Measurements from ENCODE around the gene CMTM8.

Gene CMTM8

DNA sequence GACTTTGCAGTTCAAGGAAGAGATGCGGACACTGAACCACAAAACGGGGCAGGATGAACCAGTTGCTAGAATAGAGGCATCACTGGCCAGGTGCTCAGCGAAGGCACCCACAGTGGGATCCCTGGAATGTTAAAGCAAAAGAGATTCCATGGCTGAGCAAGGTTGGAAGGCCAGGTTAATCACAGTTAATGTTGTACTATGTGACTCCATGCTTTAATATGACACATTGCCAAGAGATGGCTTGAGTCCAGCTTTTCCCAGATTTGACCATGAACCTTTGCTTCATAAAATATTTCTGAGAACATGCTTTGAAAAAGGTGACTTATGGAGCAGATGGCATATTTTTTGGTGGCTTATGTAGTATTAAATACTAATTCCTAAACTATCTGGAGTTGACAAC, 77.0 kb downstream of the CMTM8 start:
- ATAC-seq (no peak), DNase-seq (no peak)
- H3K27me3 Mint-ChIP-seq, result peaks cover 2% of the 10 kb centered on the region
- H3K9me3 Mint-ChIP-seq, result no peaks in the 10 kb centered on the region
- no peak overlapping the region for H3K4me3 Mint-ChIP-seq
- H3K36me3 Mint-ChIP-seq (ENCODE audit: low read depth), result no peaks in the 10 kb centered on the region
- H3K27ac Mint-ChIP-seq, result no peak overlapping the region
- H3K4me1 Mint-ChIP-seq, result peaks cover 20% of the 10 kb centered on the region

DNA sequence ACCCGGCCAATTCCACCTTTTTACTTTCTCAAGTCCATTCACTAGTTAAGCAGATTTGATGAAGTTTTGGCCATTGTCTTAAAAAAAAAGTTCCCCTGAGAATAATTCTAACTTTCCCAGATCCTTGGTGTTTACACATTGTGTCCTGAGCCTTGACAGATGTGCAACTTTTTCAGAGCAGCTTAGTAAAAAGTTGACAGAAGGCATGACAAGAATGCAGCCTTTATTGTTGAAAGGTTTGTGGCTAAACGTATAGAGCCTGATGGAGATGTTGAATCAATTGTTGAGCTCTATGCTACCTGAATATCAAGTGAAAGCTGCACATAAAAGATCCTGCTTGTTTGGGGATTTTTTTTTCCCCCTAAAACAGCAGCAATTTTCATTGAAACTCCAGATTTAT, 77.8 kb downstream of the CMTM8 start:
- Mint-ChIP-seq H3K36me3 (ENCODE audit: low read depth) (no peaks in the 10 kb centered on the region), H3K27ac (no peak overlapping the region), H3K4me3 (no peak overlapping the region), H3K4me1 (peaks cover 25% of the 10 kb centered on the region), H3K9me3 (no peaks in the 10 kb centered on the region), H3K27me3 (peaks cover 2% of the 10 kb centered on the region)
- DNase-seq (no peak), ATAC-seq (no peak)

DNA sequence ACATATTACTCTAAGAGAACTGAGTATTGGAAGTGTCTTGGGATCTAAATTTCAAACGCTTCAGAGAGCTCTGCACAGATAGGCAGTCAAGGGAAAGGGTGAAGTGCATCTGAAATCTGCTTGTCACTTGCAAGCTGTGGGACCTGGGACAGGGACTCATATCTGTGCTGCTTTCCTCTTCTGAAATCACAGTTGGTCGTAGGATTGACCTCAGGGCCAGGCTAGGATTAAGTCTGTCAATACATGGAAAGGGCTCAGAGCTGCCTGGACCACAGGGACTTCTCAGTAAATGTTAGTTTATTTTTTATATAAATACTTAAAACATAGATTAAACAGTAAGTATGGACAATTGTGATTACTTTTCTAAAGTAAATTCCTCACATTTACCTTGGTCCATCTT, 78.5 kb downstream of the CMTM8 start:
- peaks cover 25% of the 10 kb centered on the region for H3K4me1 Mint-ChIP-seq
- no peak for ATAC-seq

DNA sequence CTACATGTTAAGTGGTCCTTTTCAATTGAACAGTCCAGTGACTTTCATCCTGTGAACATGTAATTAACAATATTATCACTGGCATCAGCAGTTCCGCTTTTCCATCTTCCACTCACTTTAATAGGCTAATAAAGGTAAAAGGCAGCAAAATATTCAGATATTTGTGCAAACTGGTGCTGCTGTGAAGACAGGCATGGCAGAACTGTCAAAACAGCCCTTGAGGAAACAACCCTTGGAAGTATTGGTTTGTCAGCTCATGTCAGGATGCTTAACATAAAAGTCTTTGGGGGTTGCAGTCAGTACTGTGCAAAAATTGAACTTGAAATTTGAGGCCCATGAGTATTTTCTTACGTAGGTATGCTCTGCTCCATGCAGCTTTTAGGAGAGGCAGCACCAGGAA, 81.1 kb downstream of the CMTM8 start:
- no peak overlapping the region for H3K4me3 Mint-ChIP-seq
- no peaks in the 10 kb centered on the region for H3K36me3 Mint-ChIP-seq (ENCODE audit: low read depth)
- ATAC-seq (no peak), DNase-seq (no peak)
- no peak overlapping the region for H3K27ac Mint-ChIP-seq
- H3K9me3 Mint-ChIP-seq, result no peaks in the 10 kb centered on the region
- H3K27me3 Mint-ChIP-seq, result peaks cover 2% of the 10 kb centered on the region
- peaks cover 5% of the 10 kb centered on the region for H3K4me1 Mint-ChIP-seq

More for the DNA sequence above, 78.5 kb downstream of the CMTM8 start:
- Mint-ChIP-seq H3K27me3 (peaks cover 2% of the 10 kb centered on the region), H3K4me3 (no peak overlapping the region), H3K36me3 (ENCODE audit: low read depth) (no peaks in the 10 kb centered on the region), H3K27ac (no peak overlapping the region), H3K9me3 (no peaks in the 10 kb centered on the region)
- DNase-seq, result no peak

DNA sequence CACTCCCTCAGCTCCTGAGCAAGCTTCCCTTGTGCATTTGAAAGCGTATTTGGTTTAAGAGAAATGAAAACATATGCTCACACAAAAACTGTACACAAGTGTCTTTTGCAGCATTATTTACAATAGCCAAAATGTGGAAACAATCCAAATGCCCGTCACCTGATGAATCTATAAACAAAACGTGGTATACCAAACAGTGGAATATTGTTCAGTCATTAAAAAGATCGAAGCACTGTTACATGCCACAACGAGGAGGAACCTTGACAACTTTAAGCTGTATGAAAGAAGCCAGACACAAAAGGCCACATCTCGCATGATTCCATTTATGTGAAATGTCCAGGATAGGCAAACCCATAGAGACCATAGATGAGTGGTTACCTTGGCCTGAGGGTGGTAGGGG, 81.6 kb downstream of the CMTM8 start:
- no peak overlapping the region for H3K4me3 Mint-ChIP-seq
- no peaks in the 10 kb centered on the region for H3K9me3 Mint-ChIP-seq
- ATAC-seq, result no peak
- DNase-seq, result no peak
- H3K27ac Mint-ChIP-seq, result no peak overlapping the region
- H3K4me1 Mint-ChIP-seq, result peaks cover 5% of the 10 kb centered on the region
- H3K27me3 Mint-ChIP-seq, result peaks cover 2% of the 10 kb centered on the region
- H3K36me3 Mint-ChIP-seq (ENCODE audit: low read depth), result no peaks in the 10 kb centered on the region

DNA sequence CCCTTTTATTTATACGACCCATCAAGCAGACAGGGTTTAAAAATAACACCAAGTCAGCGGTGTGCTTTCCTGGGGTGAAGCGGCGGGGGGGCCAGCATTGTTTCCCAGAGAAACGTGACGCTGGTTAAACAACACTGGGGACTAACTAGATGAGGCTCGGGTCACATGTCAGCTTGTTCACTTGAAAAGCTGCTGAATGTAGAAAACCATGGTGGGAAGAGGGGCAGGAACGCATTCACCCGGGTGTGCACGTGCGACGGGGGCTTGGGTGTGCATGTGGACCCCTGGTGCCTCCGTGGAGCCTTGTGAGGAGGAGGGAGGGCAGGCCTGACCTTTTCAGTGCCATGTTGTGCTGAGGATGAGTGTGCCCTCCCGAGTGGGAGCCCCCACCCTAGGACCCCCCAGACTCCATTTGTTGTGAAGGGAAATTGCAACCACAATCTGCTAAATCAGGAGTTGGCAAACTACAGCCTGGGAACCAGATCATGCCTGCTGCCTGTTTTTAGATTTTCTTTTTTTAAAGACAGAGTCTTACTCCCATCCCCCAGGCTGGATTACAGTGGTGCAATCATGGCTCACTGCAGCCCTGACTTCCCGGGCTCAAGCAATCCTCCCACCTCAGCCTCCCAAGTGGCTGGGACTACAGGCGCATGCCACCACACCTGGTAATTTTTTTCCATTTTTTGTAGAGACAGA, 82.8 kb downstream of the CMTM8 start:
- Mint-ChIP-seq H3K27me3 (peaks cover 2% of the 10 kb centered on the region), H3K27ac (no peak overlapping the region), H3K36me3 (ENCODE audit: low read depth) (no peaks in the 10 kb centered on the region), H3K4me3 (no peak overlapping the region), H3K9me3 (no peaks in the 10 kb centered on the region), H3K4me1 (peaks cover 5% of the 10 kb centered on the region)
- DNase-seq (no peak), ATAC-seq (no peak)

DNA sequence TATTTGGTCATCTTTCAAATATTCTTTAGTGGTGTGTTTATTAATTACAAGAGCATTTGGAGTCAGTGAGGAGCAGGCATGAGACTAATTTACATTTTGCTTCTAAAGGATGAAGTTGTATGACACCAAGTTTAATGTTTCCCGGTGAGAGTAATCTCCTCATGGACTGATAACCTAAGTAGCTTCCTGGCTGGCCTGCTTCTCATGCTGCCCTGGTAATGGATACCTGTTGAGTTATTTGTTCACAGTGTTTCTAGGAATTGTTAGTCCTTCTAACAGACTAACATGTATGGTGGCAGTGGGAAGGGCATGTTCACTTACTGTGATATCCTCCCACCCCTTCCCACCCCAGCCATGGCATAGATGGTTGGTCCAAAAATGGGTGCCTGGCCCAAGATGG, 83.8 kb downstream of the CMTM8 start:
- H3K9me3 Mint-ChIP-seq, result no peaks in the 10 kb centered on the region
- H3K27me3 Mint-ChIP-seq, result peaks cover 2% of the 10 kb centered on the region
- H3K4me1 Mint-ChIP-seq, result peaks cover 5% of the 10 kb centered on the region
- H3K27ac Mint-ChIP-seq, result no peak overlapping the region
- ATAC-seq, result no peak
- no peak for DNase-seq
- H3K4me3 Mint-ChIP-seq, result no peak overlapping the region
- H3K36me3 Mint-ChIP-seq (ENCODE audit: low read depth), result no peaks in the 10 kb centered on the region

DNA sequence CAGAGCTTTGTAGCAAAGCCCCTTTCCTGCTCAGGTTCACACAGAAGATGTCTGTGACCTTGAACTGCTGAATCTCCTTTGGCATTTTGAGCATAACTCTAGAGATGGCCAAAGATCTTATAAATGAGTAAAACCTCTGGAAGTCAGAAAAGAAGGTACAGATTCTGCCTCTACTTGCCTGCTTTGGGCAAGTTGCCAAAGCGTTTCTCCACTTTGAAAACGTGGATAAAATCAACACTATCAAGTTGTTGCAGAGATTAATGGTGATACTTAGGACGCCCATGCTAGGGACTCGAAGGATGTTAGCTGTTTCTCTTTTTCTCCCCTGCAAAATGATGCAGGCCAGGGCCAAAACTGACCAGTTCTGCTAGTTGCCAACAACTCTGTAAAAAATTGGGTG, 85.1 kb downstream of the CMTM8 start:
- H3K9me3 Mint-ChIP-seq, result no peaks in the 10 kb centered on the region
- no peak for ATAC-seq
- no peak for DNase-seq
- peaks cover 5% of the 10 kb centered on the region for H3K4me1 Mint-ChIP-seq
- H3K27me3 Mint-ChIP-seq, result peaks cover 2% of the 10 kb centered on the region
- H3K36me3 Mint-ChIP-seq (ENCODE audit: low read depth), result no peaks in the 10 kb centered on the region
- H3K4me3 Mint-ChIP-seq, result no peak overlapping the region
- no peak overlapping the region for H3K27ac Mint-ChIP-seq

DNA sequence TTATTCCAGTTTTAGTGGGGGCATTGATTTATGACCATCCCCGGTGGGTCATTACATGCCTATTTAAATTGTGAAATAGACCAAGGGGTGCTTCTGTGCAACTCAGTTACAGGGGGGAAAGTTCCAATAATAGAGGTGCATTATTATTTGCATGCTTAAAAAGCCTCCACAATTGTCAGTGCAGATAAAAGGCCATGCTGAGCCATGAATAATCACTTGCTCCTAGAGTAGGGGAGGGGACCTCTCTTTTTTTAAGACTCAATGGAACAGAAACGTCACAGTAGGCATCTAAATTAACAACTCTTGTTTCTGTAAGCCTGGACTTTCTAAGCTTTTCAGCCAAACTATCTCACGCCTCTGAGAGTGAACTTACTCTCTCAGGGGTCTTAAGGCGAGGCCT, 86.7 kb downstream of the CMTM8 start:
- Mint-ChIP-seq H3K9me3 (no peaks in the 10 kb centered on the region), H3K27ac (no peak overlapping the region), H3K4me1 (peaks cover 5% of the 10 kb centered on the region), H3K4me3 (no peak overlapping the region), H3K27me3 (no peaks in the 10 kb centered on the region), H3K36me3 (ENCODE audit: low read depth) (no peaks in the 10 kb centered on the region)
- DNase-seq (no peak), ATAC-seq (no peak)

DNA sequence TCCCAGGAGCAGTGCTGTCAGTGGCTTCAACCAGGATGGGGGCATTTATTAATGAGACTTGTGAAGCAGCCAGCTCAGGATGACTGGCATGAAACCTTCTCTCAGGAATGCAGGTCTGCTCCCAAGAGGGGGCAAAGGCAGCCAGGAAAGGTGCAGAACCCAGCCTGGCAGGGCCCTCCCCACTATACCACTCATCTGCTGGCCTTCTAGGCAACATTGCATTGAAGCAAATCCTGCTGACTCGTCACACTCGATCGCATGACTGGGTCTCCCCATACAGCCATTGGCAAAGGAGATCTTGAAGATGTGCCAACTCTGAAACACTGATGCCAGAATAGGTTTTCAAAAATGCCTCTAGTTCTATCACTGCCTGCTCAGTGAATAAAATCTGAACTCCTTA, 87.4 kb downstream of the CMTM8 start:
- no peaks in the 10 kb centered on the region for H3K36me3 Mint-ChIP-seq (ENCODE audit: low read depth)
- ATAC-seq (no peak), DNase-seq (no peak)
- H3K9me3 Mint-ChIP-seq, result no peaks in the 10 kb centered on the region
- H3K27ac Mint-ChIP-seq, result no peak overlapping the region
- H3K4me3 Mint-ChIP-seq, result no peak overlapping the region
- peaks cover 3% of the 10 kb centered on the region for H3K4me1 Mint-ChIP-seq
- H3K27me3 Mint-ChIP-seq, result no peaks in the 10 kb centered on the region

DNA sequence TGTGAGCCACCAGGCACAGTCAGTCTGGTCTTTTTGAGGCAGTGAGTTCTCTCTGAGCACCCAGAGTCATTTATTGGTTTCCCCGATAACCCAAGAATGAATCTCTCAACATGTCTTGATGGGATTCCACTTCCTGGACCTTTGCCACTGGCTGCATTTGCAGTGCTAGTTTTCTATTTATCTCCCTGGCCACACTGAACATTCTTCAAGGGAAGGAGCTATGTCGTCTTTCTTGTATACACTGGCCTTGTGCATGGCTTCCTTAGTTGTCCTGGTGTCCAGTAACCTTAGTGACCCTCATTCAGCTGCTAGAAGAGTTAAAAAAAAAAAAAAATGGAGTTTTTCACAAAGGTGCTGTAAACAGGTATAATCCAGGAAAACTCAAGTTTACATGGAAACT, 88.3 kb downstream of the CMTM8 start:
- ATAC-seq (no peak), DNase-seq (no peak)
- Mint-ChIP-seq H3K27ac (no peak overlapping the region), H3K36me3 (ENCODE audit: low read depth) (no peaks in the 10 kb centered on the region), H3K4me3 (no peak overlapping the region), H3K4me1 (no peaks in the 10 kb centered on the region), H3K9me3 (no peaks in the 10 kb centered on the region), H3K27me3 (no peaks in the 10 kb centered on the region)

DNA sequence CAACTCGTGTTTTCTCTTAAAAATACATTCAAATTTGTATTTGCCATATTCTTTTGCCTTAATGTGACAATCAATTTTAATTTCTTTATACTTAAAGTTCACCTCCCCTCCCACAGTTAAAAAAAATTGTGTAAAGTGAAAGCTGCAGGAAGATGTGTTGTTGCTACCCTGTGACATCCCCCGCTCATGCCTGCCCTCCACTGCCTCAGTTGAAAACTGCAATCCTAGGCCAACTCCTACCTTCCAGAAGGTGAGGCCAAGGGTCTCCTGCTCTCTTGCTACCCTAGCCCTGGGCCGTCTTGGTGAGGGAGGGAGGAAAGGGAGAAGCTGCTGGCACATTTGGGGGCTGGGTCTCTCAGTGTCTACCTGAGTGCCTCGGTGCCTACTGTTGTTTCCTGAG, 96.2 kb downstream of the CMTM8 start:
- DNase-seq, result peak; percentile 49
- Mint-ChIP-seq H3K27me3 (no peaks in the 10 kb centered on the region), H3K4me3 (no peak overlapping the region), H3K36me3 (ENCODE audit: low read depth) (no peaks in the 10 kb centered on the region), H3K9me3 (no peaks in the 10 kb centered on the region), H3K27ac (no peak overlapping the region), H3K4me1 (peaks cover 19% of the 10 kb centered on the region)
- peak; percentile 78 for ATAC-seq

DNA sequence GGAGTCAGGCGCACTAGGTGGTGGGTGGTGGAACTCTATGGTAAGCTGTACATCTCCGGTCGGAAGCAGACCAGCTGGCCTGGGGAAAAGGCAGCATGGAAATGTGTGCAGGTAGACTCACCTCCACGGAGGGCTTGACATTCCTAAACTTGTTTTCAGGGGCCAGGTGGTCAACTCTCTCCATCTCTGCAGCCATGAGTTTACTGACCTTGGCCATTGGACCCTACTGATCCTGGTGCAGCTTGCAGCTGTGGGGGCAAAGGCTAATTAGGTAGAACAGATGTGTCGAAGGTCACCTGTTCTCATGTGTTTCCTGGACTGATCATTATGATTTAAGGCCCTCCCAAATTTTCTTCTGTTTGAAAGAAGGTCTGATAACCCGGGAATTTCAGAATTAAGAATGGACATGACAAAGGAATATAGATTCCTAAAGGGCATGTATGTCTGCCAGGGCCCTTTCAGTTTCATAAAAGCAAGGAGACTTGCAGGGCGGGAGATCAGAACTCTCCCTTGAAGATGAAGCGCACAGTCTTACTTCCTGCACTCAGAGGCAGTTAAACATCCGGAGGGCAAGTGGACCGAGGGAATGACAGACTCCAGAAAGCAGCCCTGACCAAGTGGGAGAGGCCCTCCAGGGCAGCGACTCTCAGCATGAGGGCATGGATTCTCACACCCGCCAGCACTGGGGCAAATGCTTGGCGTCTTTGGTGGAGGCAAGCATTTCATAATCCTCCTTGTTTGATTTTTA, 97.1 kb downstream of the CMTM8 start:
- DNase-seq (no peak), ATAC-seq (no peak)
- no peaks in the 10 kb centered on the region for H3K27me3 Mint-ChIP-seq
- H3K4me3 Mint-ChIP-seq, result no peak overlapping the region
- peaks cover 19% of the 10 kb centered on the region for H3K4me1 Mint-ChIP-seq
- no peaks in the 10 kb centered on the region for H3K9me3 Mint-ChIP-seq
- H3K36me3 Mint-ChIP-seq (ENCODE audit: low read depth), result no peaks in the 10 kb centered on the region
- H3K27ac Mint-ChIP-seq, result no peak overlapping the region

DNA sequence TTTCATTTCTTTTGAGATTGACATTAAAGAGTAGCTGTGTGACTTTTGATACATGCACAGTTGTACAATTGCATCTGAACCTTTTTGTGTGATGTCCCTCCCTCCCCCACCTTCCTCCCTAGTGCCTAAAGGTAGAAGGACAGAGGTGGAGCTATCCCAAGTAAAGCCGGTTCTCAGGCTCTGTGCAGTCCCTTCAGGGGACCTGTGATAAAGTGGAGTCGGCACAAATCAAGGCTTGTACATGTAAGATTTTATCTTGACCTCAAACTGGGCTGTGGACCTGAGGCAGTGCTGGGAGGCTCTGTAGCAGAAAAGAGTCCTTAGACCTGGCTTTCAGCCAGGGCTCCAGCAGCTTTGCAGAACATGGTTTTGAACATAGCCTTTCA, 97.6 kb downstream of the CMTM8 start:
- H3K27me3 Mint-ChIP-seq, result no peaks in the 10 kb centered on the region
- no peaks in the 10 kb centered on the region for H3K36me3 Mint-ChIP-seq (ENCODE audit: low read depth)
- H3K9me3 Mint-ChIP-seq, result no peaks in the 10 kb centered on the region
- no peak overlapping the region for H3K4me3 Mint-ChIP-seq
- ATAC-seq, result no peak
- H3K27ac Mint-ChIP-seq, result no peak overlapping the region
- peaks cover 19% of the 10 kb centered on the region for H3K4me1 Mint-ChIP-seq
- DNase-seq, result no peak

DNA sequence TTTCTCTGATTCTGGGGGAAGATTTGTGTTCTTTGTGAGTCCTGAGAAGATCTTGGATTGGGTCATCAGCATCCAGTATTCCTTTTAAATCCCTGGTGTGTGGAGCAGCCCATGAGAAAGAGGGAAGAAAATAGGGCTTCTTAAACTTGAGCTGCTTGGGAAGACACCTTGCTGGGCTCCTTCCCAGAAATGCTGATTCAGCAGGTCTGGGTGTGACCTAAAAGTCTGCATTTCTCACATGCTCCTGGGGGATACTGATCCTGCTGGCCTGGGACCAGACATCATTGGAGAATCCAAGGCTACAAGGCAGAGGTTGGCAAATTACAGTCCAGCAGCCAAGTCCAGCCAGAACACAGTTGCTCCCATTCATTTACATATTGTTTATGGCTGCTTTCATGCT, 99.0 kb downstream of the CMTM8 start:
- DNase-seq (no peak), ATAC-seq (no peak)
- Mint-ChIP-seq H3K9me3 (no peaks in the 10 kb centered on the region), H3K27ac (no peak overlapping the region), H3K4me3 (no peak overlapping the region), H3K27me3 (no peaks in the 10 kb centered on the region), H3K36me3 (ENCODE audit: low read depth) (no peaks in the 10 kb centered on the region), H3K4me1 (peaks cover 19% of the 10 kb centered on the region)

Data from activated naive CD8-positive, alpha-beta T cell treated with anti-CD3 and anti-CD28 coated beads, Interleukin-2, amount 50 U/mL, for 24 hours (primary cell).